Neutrophil (primary cell): ENCODE results near the gene ENDOV.

ENCODE experiments used
- H3K27ac ChIP-seq: fragments of 200-600 bp; sonication (generic); 2 replicates; pipeline ENCODE4 v1.5.1; 2016; ENCODE audit warnings: mild to moderate bottlenecking, moderate library complexity
- H3K27me3 ChIP-seq: fragments of 200-600 bp; sonication (generic); 2 replicates; pipeline ENCODE4 v1.6.0; 2016; ENCODE audit warnings: mild to moderate bottlenecking
- H3K36me3 ChIP-seq: fragments of 200-600 bp; sonication (generic); 2 replicates; pipeline ENCODE4 v1.5.1; 2017
- H3K4me1 ChIP-seq, 2 experiments: fragments of 200-600 bp in 1 of 2; sonication (generic) in 1 of 2; 1 replicate in 1 of 2; 2 replicates in 1 of 2; pipeline versions ENCODE4 v1.5.1 to v1.6.1; 2013 to 2016; ENCODE audit warnings: low read depth in 1 of 2, low read length in 1 of 2, mild to moderate bottlenecking in 1 of 2, moderate library complexity in 1 of 2; ENCODE audit not compliant: control insufficient read depth in 1 of 2, insufficient read depth in 1 of 2
- H3K4me3 ChIP-seq, 2 experiments: fragments of 200-600 bp in 1 of 2; sonication (generic) in 1 of 2; 1 replicate in 1 of 2; 2 replicates in 1 of 2; pipeline ENCODE4 v1.5.1; 2013 to 2016; ENCODE audit warnings: low read depth in 1 of 2, low read length in 1 of 2, mild to moderate bottlenecking in 1 of 2, moderate library complexity in 1 of 2
- H3K9me3 ChIP-seq: fragments of 200-600 bp; sonication (generic); 2 replicates; pipeline ENCODE4 v1.5.1; 2016
- CTCF ChIP-seq: fragments of 200-600 bp; sonication (generic); IDR thresholded peaks from 2 replicates; pipeline ENCODE4 v1.5.1; 2016; ENCODE audit warnings: antibody characterized with exemption

The ENDOV gene

GRCh38 chr17:80388175-80388574 is 26.8 kb upstream of the ENDOV start:
- no peak for TF ChIP-seq CTCF
- Histone ChIP-seq H3K36me3 (peaks cover 100% of the 10 kb centered on the region), H3K9me3 (no peaks in the 10 kb centered on the region)

GRCh38 chr17:80388601-80389000 is 26.4 kb upstream of the ENDOV start:
- H3K4me3 ChIP-seq = no peak overlapping the region
- no peak for TF ChIP-seq CTCF
- H3K27me3 ChIP-seq = no peaks in the 10 kb centered on the region

More at GRCh38 chr17:80388175-80388574, 26.8 kb upstream of the ENDOV start:
- H3K4me3 ChIP-seq = no peak overlapping the region
- H3K4me1 ChIP-seq = no peaks in the 10 kb centered on the region
- no peak overlapping the region for H3K27ac ChIP-seq
- no peaks in the 10 kb centered on the region for H3K27me3 ChIP-seq

GRCh38 chr17:80389011-80389995 is 25.7 kb upstream of the ENDOV start:
- Histone ChIP-seq H3K36me3 (peaks cover 100% of the 10 kb centered on the region), H3K4me1 (no peaks in the 10 kb centered on the region), H3K4me3 (no peak overlapping the region)

More at GRCh38 chr17:80388601-80389000, 26.4 kb upstream of the ENDOV start:
- no peaks in the 10 kb centered on the region for H3K9me3 ChIP-seq
- no peaks in the 10 kb centered on the region for H3K4me1 ChIP-seq
- H3K36me3 ChIP-seq = peaks cover 100% of the 10 kb centered on the region
- H3K27ac ChIP-seq = no peak overlapping the region

GRCh38 chr17:80393241-80393890 is 21.6 kb upstream of the ENDOV start:
- Histone ChIP-seq H3K36me3 (peaks cover 78% of the 10 kb centered on the region), H3K27me3 (no peaks in the 10 kb centered on the region), H3K9me3 (no peaks in the 10 kb centered on the region), H3K27ac (no peak overlapping the region), H3K4me1 (no peaks in the 10 kb centered on the region), H3K4me3 (no peak overlapping the region)
- no peak for TF ChIP-seq CTCF

More at GRCh38 chr17:80389011-80389995, 25.7 kb upstream of the ENDOV start:
- TF ChIP-seq CTCF = no peak
- H3K27me3 ChIP-seq = no peaks in the 10 kb centered on the region
- H3K27ac ChIP-seq = no peak overlapping the region
- no peaks in the 10 kb centered on the region for H3K9me3 ChIP-seq

GRCh38 chr17:80393961-80394360 is 21.0 kb upstream of the ENDOV start:
- peaks cover 72% of the 10 kb centered on the region for H3K36me3 ChIP-seq
- H3K9me3 ChIP-seq = no peaks in the 10 kb centered on the region
- H3K4me3 ChIP-seq = no peak overlapping the region
- H3K27me3 ChIP-seq = no peaks in the 10 kb centered on the region
- no peaks in the 10 kb centered on the region for H3K4me1 ChIP-seq
- H3K27ac ChIP-seq = no peak overlapping the region
- no peak for TF ChIP-seq CTCF
